ENCODE data around the gene C3orf20.

C3orf20 gene

GRCh38 chr3:14761866-14762265 lies 86.9 kb downstream of the C3orf20 start:
- no peak for DNase-seq

GRCh38 chr3:14762701-14763100 lies 87.8 kb downstream of the C3orf20 start:
- no peak for DNase-seq

- DNase-seq, result no peak
Observed at GRCh38 chr3:14764331-14765059, 89.6 kb downstream of the C3orf20 start.

GRCh38 chr3:14765060-14765400 lies 90.1 kb downstream of the C3orf20 start:
- no peak for DNase-seq

GRCh38 chr3:14765576-14766427 lies 90.9 kb downstream of the C3orf20 start:
- DNase-seq, result no peak

- no peak for DNase-seq
Observed at GRCh38 chr3:14766428-14767244, 91.7 kb downstream of the C3orf20 start.

GRCh38 chr3:14767245-14768051 lies 92.5 kb downstream of the C3orf20 start:
- DNase-seq, result no peak

- no peak for DNase-seq
Observed at GRCh38 chr3:14768182-14768790, 93.3 kb downstream of the C3orf20 start.

- DNase-seq, result no peak
Observed at GRCh38 chr3:14768881-14769280, 93.9 kb downstream of the C3orf20 start.

GRCh38 chr3:14769544-14770325 lies 94.8 kb downstream of the C3orf20 start:
- DNase-seq, result no peak

- no peak for DNase-seq
Observed at GRCh38 chr3:14770591-14770990, 95.7 kb downstream of the C3orf20 start.

- DNase-seq, result no peak
Observed at GRCh38 chr3:14771593-14772497, 96.9 kb downstream of the C3orf20 start.

- DNase-seq, result no peak
Observed at GRCh38 chr3:14772533-14773138, 97.7 kb downstream of the C3orf20 start.

- no peak for DNase-seq
Observed at GRCh38 chr3:14773281-14773680, 98.3 kb downstream of the C3orf20 start.

- DNase-seq, result no peak
Observed at GRCh38 chr3:14773691-14774128, 98.8 kb downstream of the C3orf20 start.

- DNase-seq, result no peak
Observed at GRCh38 chr3:14774431-14774830, 99.5 kb downstream of the C3orf20 start.

- DNase-seq, result no peak
Observed at GRCh38 chr3:14775011-14775410, 100.1 kb downstream of the C3orf20 start.

- DNase-seq, result no peak
Observed at GRCh38 chr3:14775563-14775962, 100.6 kb downstream of the C3orf20 start.

GRCh38 chr3:14779069-14779685 lies 104.2 kb downstream of the C3orf20 start:
- no peak for DNase-seq
